GM21381 (cell line): ENCODE measurements around the gene SCARF1.
A peak's percentile ranks its signal among the peaks of the same experiment; 100 is the strongest.

Experiments
- ATAC-seq: cut with Tn5 transposase; IDR thresholded peaks from one replicate; pipeline ENCODE4 v1.9.1; 2021; ENCODE audit warnings: mild to moderate bottlenecking, moderate library complexity; ENCODE audit not compliant: unreplicated experiment

The SCARF1 gene

GRCh38 chr17:1629504-1630310 lies 15.8 kb downstream of the SCARF1 start:
- ATAC-seq: no peak

- ATAC-seq: peak; percentile 50
Measured at GRCh38 chr17:1628856-1629503, 16.6 kb downstream of the SCARF1 start.

GRCh38 chr17:1627982-1628855 lies 17.3 kb downstream of the SCARF1 start, which contains the start of gene SLC43A2:
Gene SLC43A2 (minus strand): TSS chr17:1628834. CDS start chr17:1627874, 960 bp downstream.
- ATAC-seq: peak; percentile 53

- ATAC-seq: no peak
Measured at GRCh38 chr17:1627182-1627981, 18.1 kb downstream of the SCARF1 start.

GRCh38 chr17:1626333-1626732 lies 19.2 kb downstream of the SCARF1 start:
- no peak for ATAC-seq

GRCh38 chr17:1625581-1625980 lies 20.0 kb downstream of the SCARF1 start:
- no peak for ATAC-seq

- ATAC-seq: no peak
Measured at GRCh38 chr17:1625053-1625452, 20.5 kb downstream of the SCARF1 start.

GRCh38 chr17:1624650-1625049 lies 20.9 kb downstream of the SCARF1 start:
- no peak for ATAC-seq

- ATAC-seq: no peak
Measured at GRCh38 chr17:1623057-1623630, 22.4 kb downstream of the SCARF1 start.

GRCh38 chr17:1621273-1621954 lies 24.1 kb downstream of the SCARF1 start:
- ATAC-seq: no peak

- no peak for ATAC-seq
Measured at GRCh38 chr17:1620486-1620885, 25.0 kb downstream of the SCARF1 start.

- no peak for ATAC-seq
Measured at GRCh38 chr17:1617620-1618174, 27.8 kb downstream of the SCARF1 start.

- no peak for ATAC-seq
Measured at GRCh38 chr17:1616101-1616500, 29.4 kb downstream of the SCARF1 start.

GRCh38 chr17:1612400-1612799 lies 33.1 kb downstream of the SCARF1 start:
- ATAC-seq: no peak

GRCh38 chr17:1611715-1612114 lies 33.8 kb downstream of the SCARF1 start:
- no peak for ATAC-seq

- ATAC-seq: no peak
Measured at GRCh38 chr17:1608676-1609075, 36.9 kb downstream of the SCARF1 start.

- no peak for ATAC-seq
Measured at GRCh38 chr17:1607971-1608320, 37.6 kb downstream of the SCARF1 start.

GRCh38 chr17:1606352-1606985 lies 39.1 kb downstream of the SCARF1 start:
- no peak for ATAC-seq
